Ureter (tissue), 1 donor: ENCODE data around the gene USP43. TPM values are rescaled to one million over a fixed set of nuclear protein-coding genes. Genes with fewer than 3 reads are reported as not detected.
"Not testable (repeated sequence)": the region's sequence is repeated elsewhere in the genome, so short reads cannot be mapped to it uniquely, and the experiment has no call there.

Source experiments
- DNase-seq: peaks from one replicate; pipeline ENCODE4 v3.0.0-alpha.2; 2020; ENCODE audit warnings: low spot score
- total RNA-seq: library from RNA; stranded (reverse); gene quantifications from one replicate; pipeline ENCODE4 v1.2.4, GENCODE V29; 2023
- donor health status: DM: yes; HTN: yes; CAD: no.

Gene USP43, protein sequence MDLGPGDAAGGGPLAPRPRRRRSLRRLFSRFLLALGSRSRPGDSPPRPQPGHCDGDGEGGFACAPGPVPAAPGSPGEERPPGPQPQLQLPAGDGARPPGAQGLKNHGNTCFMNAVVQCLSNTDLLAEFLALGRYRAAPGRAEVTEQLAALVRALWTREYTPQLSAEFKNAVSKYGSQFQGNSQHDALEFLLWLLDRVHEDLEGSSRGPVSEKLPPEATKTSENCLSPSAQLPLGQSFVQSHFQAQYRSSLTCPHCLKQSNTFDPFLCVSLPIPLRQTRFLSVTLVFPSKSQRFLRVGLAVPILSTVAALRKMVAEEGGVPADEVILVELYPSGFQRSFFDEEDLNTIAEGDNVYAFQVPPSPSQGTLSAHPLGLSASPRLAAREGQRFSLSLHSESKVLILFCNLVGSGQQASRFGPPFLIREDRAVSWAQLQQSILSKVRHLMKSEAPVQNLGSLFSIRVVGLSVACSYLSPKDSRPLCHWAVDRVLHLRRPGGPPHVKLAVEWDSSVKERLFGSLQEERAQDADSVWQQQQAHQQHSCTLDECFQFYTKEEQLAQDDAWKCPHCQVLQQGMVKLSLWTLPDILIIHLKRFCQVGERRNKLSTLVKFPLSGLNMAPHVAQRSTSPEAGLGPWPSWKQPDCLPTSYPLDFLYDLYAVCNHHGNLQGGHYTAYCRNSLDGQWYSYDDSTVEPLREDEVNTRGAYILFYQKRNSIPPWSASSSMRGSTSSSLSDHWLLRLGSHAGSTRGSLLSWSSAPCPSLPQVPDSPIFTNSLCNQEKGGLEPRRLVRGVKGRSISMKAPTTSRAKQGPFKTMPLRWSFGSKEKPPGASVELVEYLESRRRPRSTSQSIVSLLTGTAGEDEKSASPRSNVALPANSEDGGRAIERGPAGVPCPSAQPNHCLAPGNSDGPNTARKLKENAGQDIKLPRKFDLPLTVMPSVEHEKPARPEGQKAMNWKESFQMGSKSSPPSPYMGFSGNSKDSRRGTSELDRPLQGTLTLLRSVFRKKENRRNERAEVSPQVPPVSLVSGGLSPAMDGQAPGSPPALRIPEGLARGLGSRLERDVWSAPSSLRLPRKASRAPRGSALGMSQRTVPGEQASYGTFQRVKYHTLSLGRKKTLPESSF
- 7.6 TPM for total RNA-seq

DNA sequence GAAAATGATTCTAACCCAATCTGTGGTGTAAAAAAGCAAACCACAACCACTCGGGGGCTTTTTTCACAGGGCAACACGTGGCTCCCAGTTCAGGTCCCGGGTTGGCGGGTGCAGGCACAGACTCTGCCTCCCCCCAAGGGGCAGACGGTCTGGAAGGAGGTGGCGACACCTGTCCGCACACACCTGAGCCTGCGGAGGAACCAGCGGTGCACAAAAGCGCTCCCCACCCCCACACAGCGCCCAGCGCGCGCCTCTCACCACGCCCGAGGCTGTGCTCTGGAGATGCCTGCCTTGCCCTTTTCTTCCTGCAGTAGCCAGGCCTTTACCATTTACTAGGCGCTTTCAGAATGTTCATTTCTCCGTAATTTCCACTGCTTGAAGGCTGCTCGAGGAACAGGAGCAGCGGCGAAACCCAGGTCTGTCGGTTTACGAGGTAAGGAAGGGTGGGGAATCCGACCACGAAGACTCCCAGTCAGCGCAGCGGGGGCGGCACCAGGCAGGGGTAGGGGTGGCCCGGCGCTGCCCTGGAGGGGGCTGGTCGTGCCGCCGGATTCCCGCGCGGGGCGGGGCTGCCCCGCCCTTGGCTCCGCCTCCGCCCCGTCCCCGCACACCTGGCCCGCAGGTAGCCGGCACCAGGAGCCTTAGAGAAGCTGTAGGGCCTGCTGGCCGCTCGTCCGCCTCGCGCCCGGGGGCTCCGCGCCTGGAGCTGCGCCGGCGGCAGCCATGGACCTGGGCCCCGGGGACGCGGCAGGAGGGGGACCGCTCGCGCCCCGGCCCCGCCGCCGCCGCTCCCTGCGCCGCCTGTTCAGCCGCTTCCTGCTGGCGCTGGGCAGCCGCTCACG is at the start of gene USP43:
USP43 (plus strand) TSS at position 608 of the 842 bp plus-strand sequence; CDS start at position 724, 116 bp downstream.
- DNase-seq: peak; percentile 59

DNA sequence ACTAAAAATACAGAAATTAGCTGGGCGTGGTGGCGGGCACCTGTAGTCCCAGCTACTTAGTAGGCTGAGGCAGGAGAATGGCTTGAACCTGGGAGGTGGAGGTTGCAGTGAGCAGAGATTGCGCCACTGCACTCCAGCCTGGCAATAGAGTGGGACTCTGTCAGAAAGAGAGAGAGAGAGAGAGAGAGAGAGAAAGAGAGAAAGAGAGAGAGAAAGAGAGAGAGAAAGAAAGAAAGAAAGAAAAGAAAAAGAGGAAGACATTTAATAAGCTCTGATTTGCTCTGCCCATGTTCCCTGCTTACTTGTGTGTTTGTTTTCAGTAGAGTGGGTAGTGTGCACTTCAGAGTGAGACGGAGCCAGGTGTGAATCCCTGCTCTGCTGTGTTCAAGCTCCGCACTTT is 47.7 kb upstream of the USP43 start:
- DNase-seq: not testable (repeated sequence)

DNA sequence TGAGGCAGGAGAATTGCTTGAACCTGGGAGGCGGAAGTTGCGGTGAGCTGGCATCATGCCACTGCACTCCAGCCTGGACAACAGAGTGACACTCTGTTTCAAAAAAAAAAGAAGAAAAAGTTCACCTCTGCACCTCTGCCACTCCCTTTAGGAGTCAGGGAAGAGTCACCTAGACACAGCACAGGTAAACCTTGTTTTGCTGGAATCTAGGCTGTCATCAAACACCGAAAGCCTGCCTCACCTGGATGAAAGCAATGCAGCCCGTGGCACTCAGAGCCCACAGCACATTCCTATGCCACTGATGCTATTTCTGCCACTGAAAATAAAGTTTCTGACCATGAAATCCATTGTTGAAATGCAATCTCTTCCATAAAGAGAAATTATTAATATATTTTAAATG is 46.7 kb upstream of the USP43 start:
- no peak for DNase-seq

DNA sequence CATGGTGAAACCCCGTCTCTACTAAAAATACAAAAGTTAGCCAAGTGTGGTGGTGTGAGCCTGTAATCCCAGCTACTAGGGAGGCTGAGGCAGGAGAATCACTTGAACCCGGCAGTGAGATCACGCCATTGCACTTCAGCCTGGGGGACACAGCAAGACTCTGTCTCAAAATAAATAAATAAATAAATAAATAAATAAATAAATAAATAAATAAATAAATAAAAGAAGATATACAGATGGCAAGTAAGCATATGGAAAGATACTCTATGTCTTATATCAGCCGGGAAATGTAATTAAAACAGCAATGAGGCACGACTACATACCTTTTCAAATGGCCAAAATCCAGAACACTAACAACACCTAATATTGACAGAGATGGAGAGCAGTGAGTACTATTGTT is 40.7 kb upstream of the USP43 start:
- not testable (repeated sequence) for DNase-seq

DNA sequence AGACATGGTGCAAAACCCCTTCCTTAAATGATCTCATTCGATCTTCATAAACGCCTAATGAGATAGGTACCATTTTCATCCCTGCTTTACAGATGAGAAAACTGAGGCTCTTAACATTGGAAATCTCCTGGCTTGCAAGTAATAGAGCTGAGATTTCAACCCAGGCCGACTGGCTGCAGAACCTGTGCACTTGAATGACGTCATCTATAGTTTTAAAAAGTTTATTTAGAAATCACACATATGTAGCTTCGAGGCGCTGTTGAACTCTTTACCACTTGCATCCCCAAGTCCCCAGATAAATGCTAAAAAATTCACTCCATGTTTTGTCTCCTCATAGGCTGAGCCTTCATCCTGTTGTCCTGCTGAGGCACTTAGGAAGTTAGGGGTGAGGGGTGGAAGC is 38.9 kb upstream of the USP43 start:
- no peak for DNase-seq

DNA sequence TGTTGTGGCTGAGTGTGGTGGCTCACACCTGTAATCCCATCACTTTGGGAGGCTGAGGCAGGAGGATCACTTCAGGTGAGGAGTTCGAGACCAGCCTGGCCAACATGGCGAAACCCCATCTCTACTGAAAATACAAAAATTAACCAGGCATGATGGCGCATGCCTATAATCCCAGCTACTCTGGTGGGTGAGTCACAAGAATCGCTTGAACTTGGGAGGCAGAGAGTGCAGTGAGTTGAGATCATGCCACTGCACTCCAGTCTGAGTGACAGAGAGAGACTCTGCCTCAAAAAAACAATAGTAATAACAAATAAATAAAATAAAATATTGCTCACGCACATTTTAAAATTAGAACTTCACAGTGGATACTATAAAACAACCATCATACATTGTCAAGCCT is 38.3 kb upstream of the USP43 start:
- not testable (repeated sequence) for DNase-seq

DNA sequence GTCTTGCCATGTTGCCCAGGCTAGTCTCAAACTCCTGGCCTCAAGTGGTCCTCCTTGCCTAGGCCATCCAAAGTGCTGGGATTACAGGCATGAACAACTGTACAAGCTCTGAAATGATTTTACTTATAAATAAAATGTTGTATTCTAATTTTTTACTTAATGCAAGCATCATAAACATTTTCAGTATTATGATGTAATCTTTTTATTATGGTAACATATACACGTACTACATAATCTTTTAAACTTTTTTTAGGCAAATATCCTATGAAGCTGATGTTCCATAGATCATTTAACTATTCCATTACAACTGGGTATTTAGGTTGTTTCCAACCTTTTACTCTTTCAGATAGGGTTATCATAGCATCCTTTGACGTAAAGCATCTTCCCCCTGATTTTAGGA is 33.8 kb upstream of the USP43 start:
- no peak for DNase-seq

DNA sequence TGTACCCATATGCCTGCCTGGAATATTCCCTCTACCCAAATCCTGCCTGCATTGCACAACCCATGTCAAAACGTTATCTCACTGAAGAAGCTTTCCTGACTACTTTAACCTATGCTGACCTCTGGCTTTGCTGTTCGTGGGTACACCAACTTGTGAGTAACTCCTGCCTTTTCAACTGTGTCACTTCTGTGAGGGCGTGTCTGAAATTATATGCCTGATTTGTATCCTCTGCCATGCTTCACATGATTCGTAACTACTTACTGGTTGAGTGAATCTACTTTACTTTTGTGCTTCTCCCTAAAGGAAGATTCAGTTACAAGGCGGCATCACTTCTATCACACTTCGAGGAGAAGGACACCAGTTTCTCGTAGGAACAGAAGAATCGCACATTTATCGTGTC is 33.3 kb upstream of the USP43 start:
- no peak for DNase-seq

DNA sequence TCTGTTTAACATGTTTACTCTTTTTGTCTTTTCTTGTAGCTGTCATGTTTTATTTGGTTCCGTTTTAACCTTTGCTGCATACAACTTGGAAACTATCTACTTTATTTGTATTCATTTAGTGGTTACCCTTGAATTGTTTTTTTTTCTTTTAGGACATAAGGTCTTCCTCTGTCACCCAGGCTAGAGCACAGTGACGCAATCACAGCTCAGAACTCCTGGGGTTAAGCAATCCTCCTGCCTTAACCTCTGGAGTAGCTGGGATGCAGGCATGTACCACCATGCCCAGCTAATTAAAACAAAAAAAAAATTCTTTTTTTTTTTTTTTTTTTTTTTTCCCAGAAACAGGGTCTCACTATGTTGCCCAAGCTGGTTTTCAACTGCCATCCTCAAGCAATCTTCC is 29.8 kb upstream of the USP43 start:
- DNase-seq: no peak

DNA sequence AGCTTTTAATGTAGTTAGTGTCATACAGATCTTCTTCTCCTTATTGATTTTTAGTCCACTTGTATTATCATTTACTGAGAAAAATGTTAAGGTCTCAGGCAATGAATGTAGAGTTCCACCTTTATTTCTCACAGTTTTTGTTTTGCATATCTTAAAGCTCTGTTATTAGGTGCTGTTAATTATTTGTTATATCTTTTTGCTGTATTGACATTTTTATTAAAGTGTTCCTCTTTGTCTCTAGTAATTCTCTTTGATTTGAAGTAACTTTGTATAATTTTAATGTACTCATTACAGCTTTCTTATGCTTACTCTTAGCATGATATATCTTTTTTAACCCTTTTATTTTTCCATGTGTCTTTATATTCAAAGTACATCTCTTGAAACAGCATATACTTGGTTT is 22.4 kb upstream of the USP43 start:
- no peak for DNase-seq

DNA sequence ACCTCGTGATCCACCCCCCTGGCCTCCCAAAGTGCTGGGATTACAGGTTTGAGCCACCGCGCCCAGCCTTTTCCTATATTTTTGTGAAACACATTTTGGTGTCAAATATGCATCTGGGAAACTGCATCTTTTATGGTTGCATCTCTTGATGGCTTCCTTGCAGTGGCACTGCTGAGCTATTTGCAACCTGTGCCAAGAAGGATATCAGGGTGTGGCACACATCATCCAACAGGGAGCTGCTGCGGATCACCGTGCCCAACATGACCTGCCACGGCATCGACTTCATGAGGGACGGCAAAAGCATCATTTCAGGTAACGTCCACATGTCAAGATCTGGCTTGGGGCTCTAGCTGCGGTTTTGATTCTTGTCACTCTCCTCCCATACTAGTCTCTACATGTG is 16.8 kb upstream of the USP43 start:
- DNase-seq: no peak

DNA sequence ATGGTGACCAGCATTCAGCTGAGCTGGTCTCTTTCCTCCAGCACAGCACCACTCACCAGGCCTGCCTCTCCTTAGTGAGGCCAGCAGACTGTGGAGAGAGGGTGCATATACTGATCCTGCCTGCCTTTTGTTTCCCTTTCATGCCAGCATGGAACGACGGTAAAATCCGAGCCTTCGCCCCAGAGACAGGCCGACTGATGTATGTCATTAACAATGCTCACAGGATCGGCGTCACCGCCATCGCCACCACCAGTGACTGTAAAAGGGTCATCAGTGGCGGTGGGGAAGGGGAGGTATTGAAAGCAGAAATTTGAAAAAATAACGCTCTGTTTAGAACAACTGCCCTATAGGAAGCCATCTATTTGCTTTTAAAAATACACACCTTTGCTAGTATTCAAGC is 12.6 kb upstream of the USP43 start:
- DNase-seq: no peak

DNA sequence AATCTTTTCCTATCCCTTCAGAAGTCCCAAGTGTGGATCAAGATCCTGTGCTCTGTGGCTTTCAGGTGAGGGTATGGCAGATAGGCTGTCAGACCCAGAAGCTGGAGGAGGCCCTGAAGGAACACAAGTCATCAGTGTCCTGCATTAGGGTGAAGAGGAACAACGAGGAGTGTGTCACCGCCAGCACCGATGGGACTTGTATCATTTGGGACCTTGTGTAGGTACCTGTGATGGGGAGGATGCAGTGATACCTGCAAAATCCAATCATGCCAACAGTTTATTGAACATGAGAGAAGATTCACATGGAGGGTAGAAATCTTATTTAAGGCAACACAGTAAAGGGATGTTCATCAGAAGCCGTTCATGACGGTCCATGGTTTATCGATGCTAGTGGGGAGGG is 10.0 kb upstream of the USP43 start:
- DNase-seq: no peak

DNA sequence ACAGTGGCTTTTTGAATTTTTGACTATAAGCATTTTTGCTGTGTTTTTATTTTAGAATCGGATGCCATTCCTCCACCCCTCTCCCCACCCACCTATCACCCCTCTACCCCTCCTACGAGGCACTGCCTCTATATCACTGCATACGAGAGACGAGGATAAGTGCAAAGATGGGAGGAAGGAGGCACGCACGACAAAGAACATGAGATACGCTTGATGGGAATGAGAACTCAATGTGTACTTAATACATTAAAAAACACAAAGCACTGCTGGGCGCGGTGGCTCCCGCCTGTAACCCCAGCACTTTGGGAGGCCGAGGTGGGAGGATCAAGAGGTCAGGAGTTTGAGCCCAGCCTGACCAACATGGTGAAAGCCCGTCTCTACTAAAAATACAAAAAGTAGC is 8.8 kb upstream of the USP43 start:
- no peak for DNase-seq

DNA sequence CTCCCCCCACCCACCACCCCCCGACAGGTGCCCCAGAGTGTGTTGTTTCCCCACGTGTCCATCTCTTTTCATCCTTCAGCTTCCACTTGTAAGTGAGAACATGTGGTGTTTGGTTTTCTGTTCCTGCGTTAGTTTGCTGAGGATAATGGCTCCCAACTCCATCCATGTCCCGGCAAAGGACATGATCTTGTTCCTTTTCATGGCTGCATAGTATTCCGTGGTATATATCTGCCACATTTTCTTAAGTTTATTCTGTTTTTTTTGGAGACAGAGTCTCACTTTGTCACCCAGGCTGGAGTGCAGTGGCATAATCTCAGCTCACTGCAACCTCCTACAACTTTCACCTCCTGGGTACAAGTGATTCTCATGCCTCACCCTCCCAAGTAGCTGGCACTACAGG is 4.9 kb upstream of the USP43 start:
- not testable (repeated sequence) for DNase-seq

DNA sequence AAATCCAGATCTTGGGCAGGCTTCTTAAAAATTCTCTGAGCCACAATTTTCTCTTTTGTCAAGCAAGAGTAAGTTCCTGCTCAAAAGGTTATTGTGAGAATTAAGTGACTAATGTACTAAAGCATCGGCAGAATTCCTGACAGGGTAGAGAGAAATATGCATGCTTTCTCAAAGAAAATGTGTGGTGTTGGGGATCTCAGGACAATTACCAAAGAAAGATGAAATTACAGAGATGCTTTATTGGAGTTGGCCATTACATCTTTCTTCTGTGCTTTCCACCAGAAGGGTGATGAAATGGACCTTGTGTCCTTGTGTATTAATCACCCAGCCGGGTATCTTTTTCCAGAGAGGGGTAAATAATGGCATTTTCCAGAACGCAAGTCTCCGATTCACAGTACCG is 1.7 kb upstream of the USP43 start:
- DNase-seq: no peak

DNA sequence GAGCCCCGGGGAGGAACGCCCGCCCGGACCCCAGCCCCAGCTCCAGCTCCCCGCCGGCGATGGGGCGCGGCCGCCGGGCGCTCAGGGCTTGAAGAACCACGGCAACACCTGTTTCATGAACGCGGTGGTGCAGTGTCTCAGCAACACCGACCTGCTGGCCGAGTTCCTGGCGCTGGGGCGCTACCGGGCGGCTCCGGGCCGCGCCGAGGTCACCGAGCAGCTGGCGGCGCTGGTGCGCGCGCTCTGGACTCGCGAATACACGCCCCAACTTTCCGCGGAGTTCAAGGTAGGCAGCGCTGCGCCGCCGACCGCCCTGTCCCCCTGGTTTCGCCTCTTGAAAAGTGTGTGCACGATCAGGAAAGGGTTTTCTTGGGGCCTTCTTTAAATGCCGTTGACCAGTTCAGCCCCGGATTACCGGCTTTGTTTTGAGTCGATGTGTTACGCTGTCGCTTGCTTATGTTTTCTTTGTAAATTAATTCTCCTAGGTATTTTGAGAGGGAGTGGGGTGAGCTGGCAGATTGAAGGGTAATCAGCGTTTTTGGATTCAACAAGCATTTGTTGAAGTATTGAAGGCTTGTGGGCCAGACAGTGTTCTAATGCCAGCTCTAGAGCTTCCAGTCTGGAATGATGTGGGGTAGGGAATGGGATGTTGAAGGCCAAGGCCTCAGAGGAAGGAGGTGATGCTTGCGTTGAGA is 681 bp downstream of the USP43 start:
- peak; percentile 58 for DNase-seq

DNA sequence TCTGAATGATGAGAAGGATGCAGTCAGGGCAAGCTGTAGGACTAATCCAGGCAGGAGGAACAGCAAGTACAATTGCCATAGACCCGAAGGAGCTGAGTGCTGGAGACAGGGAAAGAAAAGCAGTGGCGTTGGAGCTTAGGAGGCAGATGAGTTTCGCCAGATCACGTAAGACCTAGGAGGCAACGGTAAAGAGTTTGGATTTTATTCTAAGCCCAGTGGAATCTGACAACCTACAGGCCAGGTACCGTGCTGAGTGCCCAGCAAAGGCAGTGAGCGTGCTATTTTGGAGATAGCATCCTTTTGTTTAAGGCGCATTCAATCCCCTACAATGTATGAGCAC is 1.2 kb downstream of the USP43 start:
- no peak for DNase-seq

DNA sequence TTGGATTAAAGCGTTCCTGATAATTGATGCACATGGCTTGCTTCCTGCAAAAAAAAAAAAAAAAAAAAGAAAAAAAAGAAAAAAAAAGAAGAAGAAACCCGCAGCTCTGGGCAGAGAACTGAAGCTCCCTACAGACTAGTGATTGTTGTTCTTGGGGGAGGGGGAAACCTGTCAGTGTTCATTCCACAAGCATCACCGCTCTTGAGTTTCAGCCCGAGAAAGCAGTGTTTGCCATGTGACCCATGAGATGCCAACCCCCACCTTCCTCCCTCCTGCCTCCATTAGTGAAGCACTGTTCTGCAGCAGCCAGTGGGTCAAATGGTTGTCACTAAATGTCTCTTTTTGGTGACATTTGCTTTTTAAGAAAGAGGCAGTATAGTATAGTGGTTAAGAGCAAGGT is 1.7 kb downstream of the USP43 start:
- no peak for DNase-seq

DNA sequence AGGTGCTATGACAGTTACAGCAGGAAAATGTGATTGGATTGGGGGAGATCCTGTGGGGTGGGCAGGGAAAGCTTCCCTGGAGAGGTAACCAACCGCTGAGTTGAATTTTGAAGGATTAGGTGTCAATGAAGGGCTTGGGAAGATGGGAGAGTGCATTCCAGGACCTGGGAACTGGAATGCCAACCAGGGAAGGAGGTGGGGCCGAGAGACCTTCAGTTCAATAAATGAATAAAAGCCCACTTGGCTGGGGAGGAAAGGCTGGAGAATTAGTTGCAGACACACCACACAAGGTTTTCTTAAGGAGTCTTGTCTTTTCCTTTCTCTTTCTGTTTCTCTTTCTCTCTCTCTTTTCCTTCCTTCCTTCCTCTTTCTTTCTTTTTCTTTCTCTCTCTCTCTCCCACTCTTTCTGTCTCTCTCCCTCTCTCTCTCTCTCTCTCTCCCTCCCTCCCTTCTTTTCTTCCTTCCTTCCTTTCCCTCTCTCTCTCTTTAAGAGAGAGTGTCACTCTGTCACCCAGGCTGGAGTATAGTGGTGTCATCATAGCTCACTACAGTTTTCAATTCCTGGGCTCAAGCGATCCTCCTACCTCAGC is 3.3 kb downstream of the USP43 start:
- DNase-seq: no peak
